GM13976 (cell line): ENCODE results near the gene SYCE3.

Experiments
- DNase-seq: peaks from one replicate; pipeline ENCODE4 v3.0.0; 2012; ENCODE audit warnings: low spot score
- in situ Hi-C: fragments of 300-500 bp; cut with MboI; formaldehyde crosslinking; loops from one replicate; pipeline ENCODE4 v1.12.0; 2022; ENCODE audit warnings: low sequenced_read_pairs, mixed read lengths, inconsistent platforms; ENCODE audit not compliant: unreplicated experiment
- TF ChIP-seq, protein P1 (sequence below): IDR thresholded peaks from 2 replicates; pipeline ENCODE4 v1.5.1; 2012; ENCODE audit warnings: borderline replicate concordance, mild to moderate bottlenecking; ENCODE audit not compliant: insufficient read depth; ENCODE audit errors: extremely low read depth, missing control alignments, control extremely low read depth

Gene SYCE3

DNA sequence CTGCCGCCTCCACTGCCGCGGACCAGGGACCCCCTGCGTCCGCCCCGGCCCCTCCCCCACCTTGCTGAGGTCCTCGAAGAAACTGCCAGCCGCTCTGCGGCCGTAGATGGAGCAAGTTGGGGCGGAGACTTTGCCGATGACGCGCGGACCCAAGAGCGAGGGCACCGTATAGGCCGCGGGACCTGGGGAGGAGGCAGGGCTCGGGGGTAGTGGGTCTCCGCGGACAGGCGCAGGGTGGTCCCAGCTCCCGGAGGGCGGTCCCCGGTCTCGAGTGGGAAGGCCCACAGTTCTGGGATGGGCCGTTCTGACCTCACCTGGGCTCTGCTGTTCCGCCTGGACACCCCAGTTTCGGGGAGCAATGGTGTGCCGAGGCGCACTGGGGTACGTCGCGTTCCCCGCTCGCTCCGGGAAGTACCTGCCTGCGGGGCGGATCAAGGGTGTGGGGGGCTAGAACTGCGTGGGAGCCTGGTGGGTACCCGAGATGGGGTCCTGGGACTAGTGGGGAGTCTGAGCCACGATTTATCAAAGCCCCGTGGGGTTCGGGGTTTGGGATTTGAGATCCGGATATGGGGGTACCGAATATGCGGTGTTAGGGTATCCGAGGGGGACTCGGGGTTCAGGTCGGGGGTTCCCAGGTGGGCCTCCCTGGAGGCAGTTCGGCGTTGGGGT is 31.7 kb downstream of the SYCE3 start:
- in situ Hi-C loops: no loop called here
- DNase-seq: peak; percentile 80
- TF ChIP-seq, protein P1, sequence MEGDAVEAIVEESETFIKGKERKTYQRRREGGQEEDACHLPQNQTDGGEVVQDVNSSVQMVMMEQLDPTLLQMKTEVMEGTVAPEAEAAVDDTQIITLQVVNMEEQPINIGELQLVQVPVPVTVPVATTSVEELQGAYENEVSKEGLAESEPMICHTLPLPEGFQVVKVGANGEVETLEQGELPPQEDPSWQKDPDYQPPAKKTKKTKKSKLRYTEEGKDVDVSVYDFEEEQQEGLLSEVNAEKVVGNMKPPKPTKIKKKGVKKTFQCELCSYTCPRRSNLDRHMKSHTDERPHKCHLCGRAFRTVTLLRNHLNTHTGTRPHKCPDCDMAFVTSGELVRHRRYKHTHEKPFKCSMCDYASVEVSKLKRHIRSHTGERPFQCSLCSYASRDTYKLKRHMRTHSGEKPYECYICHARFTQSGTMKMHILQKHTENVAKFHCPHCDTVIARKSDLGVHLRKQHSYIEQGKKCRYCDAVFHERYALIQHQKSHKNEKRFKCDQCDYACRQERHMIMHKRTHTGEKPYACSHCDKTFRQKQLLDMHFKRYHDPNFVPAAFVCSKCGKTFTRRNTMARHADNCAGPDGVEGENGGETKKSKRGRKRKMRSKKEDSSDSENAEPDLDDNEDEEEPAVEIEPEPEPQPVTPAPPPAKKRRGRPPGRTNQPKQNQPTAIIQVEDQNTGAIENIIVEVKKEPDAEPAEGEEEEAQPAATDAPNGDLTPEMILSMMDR: no peak

DNA sequence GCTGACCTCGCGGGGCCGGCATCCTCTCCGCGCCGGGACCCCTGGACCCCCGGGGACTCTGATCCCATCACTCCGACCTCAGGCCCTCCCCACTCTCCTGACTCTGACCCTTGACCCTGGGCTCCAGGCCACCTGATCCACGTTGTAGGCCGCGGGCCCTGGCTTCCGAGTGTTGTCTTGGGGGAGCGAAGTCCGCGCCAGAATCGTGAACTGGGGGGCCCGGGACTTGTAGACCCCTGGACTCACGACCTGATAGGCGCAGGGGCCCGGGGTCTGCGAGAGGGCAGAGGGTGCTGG is 32.2 kb downstream of the SYCE3 start:
- TF ChIP-seq, protein P1: no peak
- in situ Hi-C loops: no loop called here
- DNase-seq: no peak

DNA sequence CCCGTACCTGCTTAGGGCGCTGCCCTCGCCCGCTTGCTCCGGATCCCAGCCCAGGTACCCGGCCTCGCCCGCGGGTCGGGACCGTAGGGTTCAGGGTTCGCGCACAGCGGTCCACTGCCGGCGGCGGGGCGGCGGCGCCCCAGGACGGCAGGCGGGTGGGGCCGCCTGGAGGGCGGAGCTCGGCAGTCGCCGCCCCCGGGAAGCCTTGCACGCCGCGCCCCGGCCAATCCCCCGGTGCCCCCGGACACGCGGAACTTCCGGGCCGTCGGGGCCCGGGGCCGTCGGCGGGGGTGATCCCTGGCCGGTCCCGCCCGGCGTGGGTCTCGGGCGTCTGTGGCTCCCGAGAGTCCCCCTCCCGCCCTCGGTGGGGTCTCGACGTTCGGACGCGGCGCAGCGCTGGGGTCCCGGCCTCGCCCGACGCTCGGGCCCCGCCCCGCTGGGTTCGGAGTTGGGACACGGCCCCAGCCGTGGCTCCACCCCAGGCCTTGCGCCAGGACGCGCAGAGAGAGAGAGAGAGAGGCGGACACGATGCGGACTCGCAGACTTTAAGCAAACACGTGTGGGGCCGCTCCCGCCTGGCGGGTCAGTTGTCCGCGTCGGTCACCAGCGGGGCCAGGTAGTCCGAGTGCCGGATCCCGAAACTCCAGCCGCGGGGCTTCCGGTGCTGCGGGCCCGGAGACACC is 32.7 kb downstream of the SYCE3 start, which contains the start of gene TYMP:
TSS of gene TYMP (minus strand) at position 116 of the 683 bp plus-strand sequence. CDS start 303 bp downstream, outside the sequence.
- DNase-seq: peak; percentile 88
- TF ChIP-seq, protein P1: no peak
- in situ Hi-C loops: no loop called here

DNA sequence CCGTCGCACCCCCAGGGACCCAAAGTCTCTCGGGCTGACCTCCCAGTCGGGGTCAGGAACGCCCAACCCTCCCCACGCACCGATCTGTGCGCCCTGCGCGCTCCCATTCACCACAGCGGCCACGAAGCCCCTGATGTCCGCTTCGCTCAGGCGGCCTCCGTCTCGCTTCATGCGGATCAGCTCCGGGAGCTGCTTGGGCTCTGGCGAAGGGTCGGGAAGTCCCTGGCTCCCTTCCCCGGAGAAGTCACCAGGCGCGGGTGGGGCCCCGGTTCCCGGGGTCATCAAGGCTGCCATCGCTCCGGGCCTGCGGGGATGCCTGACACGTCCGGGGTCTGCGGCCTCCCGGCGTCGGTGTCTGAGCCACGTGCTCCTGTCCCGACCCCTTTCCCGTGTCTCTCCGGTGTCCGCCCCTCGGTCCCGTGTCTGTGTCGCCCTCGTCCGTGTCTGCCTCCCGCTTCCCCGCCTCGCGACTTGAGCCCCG is 33.3 kb downstream of the SYCE3 start:
- DNase-seq: no peak
- TF ChIP-seq, protein P1: no peak
- in situ Hi-C loops: no loop called here

DNA sequence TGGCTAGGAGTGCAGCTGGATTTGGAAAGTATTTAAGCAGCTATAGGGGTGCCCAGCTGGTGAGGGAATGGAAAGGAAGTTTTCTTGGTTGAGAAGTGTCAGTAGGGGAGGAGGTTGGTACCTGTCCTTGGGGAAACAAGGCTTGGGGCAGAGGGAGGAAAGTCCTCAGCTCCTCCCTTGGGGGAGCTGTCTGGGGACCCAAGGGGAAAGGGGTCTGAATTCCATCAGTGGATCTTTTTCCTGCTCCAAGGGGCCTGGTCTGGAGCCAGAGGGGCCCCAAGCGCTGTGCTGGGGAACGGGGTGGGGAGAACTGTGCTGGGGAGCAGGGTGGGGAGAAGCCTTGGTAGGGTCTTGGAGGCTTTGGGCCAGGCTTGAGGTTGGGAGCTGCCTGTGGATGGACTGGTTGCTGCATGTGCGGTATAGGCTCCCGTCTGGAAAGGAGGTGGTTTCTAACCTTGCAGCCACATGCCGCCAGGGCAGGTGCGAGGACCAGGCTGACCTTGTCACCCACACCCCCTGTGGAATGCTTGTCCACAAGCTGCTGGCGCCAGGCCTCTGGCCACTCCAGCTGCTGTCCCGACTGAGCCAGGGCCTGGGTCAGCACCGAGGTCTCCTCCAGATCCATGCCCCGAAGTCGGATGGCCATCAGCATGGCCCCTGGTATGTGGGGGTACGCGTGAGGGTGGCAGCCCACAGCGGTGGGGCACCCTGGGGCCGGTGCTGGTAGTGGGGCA is 33.9 kb downstream of the SYCE3 start:
- TF ChIP-seq, protein P1: no peak
- no peak for DNase-seq
- in situ Hi-C loops: no loop called here

DNA sequence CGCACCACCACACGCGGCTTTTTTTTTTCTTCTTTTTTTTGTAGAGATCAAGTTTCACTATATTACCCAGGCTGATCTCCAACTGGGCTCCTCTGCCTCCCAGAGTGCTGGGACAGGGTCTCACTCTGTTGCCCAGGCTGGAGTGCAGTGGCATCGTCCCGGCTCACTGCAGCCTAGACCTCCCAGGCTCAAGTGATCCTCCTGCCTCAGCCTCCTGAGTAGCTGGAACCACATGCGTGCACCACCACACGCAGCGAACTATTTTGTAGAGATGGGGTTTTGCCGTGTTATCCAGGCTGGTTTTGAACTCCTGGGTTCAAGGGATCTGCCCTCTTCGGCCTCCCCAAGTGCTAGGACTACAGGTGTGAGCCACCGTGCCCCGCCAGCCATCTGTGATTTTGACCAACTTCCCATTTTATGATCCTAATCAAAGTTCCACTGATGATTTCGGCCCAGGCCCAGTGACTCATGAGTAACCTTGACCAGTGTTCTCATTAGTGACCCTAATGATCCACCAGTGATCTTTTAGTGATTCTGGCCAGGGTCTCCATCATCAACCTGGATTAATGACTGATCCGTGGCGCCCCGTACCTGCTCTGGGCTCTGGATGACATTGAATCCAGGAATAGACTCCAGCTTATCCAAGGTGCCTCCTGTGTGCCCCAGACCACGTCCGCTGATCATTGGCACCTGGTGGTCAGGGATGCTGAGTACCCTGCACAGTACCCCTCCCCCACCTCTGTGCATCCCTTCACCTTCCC is 34.6 kb downstream of the SYCE3 start:
- no peak for DNase-seq
- TF ChIP-seq, protein P1: no peak
- in situ Hi-C loops: no loop called here
